ENCODE measurements around the gene SPRR1A.

- TF ChIP-seq POLR2AphosphoS5 (IDR thresholded peaks at IDR 0.05; ENCODE audit: low read depth, low read length), result no peak
- TF ChIP-seq CTCF (IDR thresholded peaks at IDR 0.05), result no peak
Measured at GRCh38 chr1:152993186-152993585, 9.3 kb downstream of the SPRR1A start.
